HG03460 (cell line): ENCODE measurements around the gene ZNF587.
"Not testable (repeated sequence)": the region's sequence is repeated elsewhere in the genome, so short reads cannot be mapped to it uniquely, and the experiment has no call there.

Source experiments
- ATAC-seq: cut with Tn5 transposase; IDR thresholded peaks from one replicate; pipeline ENCODE4 v1.9.1; 2021; ENCODE audit not compliant: unreplicated experiment

Gene ZNF587

GRCh38 chr19:57849666-57850473 is at the start of gene ZNF587:
TSS of gene ZNF587 (plus strand) at chr19:57849859. CDS start at chr19:57850039, 180 bp downstream.
- peak; percentile 99 for ATAC-seq

GRCh38 chr19:57800696-57801095 is 49.0 kb upstream of the ZNF587 start:
- no peak for ATAC-seq

- ATAC-seq: no peak
Measured at GRCh38 chr19:57802269-57802668, 47.4 kb upstream of the ZNF587 start.

DNA sequence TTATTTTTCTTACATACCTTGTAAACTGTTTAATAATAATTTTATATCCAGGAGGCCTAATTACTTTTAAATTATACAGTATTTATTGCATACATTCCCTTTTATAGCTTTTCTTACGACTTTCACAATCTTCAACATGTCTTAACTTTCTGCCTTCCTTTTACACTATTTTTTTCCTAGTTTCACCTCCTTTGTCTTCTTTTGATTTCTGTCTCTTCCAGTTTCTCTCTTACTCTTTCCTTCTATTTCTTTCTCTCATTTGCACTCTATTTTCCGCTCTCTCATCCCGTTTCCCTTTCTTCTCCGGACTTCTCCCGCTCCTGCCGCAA is 46.4 kb upstream of the ZNF587 start:
- no peak for ATAC-seq

DNA sequence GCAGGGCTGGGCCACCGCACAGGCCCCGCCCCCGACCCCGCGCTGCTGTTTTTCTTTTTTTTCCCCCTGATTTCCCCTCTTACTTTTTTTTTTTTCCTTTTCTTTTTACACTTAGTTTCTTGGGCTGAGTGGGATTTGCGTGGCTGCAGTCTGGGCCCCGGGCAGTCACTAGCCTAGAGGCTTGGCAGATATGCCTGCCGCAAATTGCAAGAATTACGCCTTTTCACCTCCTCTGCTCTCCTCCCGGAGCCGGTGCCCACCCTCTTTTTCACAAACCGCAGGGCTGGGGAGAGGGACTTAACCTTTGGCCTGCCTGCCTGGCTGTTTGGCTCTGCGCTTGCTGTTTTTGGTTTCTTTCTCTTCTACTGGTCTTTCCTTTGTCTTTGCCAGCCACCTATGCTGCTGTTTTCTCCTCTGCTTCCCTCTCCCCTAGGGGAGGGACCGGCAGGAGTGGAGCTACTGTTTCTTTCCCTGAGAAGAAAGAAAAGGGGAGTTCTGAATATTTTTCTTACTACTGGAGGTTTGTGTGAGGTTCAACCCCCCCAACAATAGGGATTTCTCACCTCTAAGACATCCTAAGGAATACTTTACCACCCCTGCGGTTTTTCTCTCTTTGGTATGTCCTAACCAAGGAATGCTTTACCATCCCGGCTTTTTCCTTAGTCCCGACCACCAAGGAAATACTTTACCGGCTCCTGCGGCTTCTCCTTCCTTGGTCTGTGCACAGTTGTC is 45.9 kb upstream of the ZNF587 start:
- no peak for ATAC-seq

DNA sequence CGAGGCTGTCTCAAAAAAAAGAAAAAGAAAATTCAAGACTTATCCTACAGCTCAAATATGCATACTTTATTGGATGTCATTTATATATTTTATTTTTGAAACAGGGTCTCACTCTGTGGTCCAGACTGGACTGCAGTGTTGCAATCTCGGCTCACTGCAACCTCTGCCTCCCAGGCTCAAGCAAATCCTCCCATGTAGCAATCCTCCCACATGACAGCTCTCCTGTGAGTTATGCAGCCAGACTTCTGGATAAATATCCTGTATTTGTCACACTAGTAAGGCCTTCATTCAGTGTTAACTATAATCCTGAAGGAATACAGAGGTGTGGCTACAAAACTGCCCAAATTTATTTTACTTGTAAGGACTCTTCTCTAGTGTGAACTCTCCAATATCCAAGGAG is 42.1 kb upstream of the ZNF587 start:
- no peak for ATAC-seq

GRCh38 chr19:57810410-57811295 is 39.0 kb upstream of the ZNF587 start:
- ATAC-seq: not testable (repeated sequence)

GRCh38 chr19:57812226-57812625 is 37.4 kb upstream of the ZNF587 start:
- ATAC-seq: no peak

DNA sequence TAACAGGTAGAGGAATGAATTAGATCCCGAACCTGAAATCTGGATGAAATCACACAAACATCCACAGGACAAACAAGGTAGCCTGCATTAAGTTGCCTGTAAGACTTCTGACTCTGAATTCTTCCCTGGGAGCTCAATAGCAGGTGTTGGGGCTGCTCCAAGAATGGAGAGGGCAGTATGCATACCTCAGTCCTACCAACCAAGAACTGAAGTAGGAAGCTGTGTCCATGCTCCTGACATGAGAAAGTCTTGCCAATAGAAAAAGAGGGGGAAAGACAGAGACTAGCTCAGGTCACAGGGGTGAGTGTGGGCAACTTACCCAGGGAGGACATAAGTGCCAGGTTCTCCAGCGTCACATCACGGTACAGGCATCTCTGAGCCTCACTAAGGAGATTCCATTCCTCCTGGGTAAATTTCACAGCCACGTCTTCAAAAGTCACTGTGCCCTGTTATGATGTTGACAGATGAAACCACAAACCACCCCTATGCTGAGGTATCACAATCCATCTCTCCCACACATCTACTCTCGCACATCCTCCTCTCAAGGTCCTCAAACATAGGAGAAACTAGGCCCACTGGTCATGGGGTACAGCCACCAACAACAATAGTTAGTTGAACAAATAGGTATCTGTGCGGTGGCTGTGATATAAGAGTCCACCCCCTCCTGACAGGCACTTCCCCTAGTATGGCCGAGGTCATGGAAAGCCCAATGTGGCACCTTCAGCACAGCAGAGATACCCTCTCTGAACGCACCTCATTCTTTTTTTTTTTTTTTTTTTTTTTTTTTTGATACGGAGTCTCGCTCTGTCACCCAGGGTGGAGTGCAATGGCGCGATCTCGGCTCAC is 36.5 kb upstream of the ZNF587 start:
- not testable (repeated sequence) for ATAC-seq

- ATAC-seq: no peak
Measured at GRCh38 chr19:57813919-57814504, 35.6 kb upstream of the ZNF587 start.

DNA sequence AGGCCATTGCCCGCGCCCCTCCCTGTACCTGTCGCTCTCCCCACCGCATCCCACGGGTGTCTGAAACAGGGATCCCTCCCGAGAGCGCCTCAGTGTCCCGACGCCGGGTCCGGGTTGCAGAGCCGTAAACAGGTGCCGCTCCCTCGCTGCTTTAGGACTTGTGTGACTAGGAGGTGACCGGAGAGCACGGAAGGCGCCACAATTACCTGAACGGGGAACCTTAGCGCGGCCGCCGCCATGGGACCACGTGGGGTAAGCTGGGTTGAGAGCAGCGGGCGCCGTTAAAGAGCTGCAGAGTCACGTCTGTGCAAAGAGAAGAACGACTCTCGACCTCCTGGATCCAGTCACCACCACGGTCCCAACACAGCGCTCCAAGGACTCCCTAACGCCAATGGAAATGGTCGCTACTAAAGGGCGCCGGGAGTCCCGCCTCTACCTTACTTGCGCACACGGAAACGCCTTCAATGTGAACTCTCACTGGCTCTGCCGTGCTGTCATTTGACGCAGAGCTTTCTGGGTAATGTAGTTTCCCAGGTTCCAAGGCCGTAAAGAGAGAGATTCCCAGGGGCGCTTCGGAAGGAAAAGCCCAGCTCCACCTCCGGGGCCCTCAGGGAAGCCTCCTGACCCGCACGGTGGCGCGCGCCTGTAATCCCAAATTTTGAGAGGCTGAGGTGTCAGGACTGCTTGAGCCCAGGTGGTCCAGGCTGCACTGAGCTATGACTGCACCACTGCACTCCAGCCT is 35.0 kb upstream of the ZNF587 start, which contains the start of gene ZNF552:
Gene ZNF552 (minus strand): TSS at position 409 of the 742 bp plus-strand sequence. CDS start 170 bp downstream, at position 239.
- ATAC-seq: peak; percentile 79

DNA sequence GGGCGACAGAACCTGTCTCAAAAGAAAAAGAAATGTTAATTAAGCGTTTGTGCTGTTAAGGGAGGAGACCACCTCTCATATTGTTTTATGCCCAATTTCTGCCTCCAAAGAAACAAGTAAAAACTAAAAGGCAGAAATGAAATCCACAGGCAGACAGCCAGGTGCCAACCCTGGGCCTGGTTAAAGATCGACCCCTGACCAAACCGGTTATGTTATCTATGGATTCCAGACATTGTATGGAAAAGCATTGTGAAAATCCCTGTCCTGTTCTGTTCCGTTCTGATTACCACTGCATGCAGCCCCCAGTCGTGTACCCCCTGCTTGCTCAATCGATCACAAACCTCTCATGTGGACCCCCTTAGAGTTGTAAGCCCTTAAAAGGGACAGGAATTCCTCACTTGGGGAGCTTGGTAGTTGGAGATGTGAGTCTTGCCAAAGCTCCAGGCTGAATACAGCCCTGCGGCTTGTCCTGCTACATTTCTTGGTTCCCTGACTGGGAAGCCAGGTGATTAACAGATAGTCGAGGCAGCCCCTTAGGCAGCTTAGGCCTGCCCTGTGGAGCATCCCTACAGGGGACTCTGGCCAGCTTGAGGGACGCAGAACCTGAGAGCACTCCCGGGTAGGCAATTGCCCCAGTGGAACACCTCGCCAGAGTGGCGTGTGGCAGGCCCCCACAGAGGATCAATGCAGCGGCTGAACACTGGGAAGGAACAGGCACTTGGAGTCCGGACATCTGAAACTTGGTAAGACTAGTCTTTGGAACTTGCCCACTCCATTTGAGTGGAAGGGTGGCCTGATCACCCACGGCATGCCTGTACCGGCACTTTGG is 34.2 kb upstream of the ZNF587 start:
- no peak for ATAC-seq

- ATAC-seq: no peak
Measured at GRCh38 chr19:57816652-57817051, 33.0 kb upstream of the ZNF587 start.

- ATAC-seq: no peak
Measured at GRCh38 chr19:57817976-57818375, 31.7 kb upstream of the ZNF587 start.

GRCh38 chr19:57818378-57818777 is 31.3 kb upstream of the ZNF587 start:
- ATAC-seq: no peak

GRCh38 chr19:57819475-57820148 is 30.0 kb upstream of the ZNF587 start:
- peak; percentile 74 for ATAC-seq

GRCh38 chr19:57820599-57820998 is 29.1 kb upstream of the ZNF587 start:
- ATAC-seq: no peak

GRCh38 chr19:57821095-57821494 is 28.6 kb upstream of the ZNF587 start:
- not testable (repeated sequence) for ATAC-seq
